ENCODE results near the gene MLLT10. TPM values are rescaled to one million over a fixed set of nuclear protein-coding genes. Genes with fewer than 3 reads are reported as not detected.

MLLT10 gene
- total and polyA plus RNA-seq, 2 donors (not counting 3 experiments of a cell fraction or from before 2014, with no cell fraction given): 35.4 to 54.0 TPM

- Histone ChIP-seq H3K9ac (replicated peaks; ENCODE audit: extremely low read depth, insufficient read depth, low read length) (no peak overlapping the region), H3K36me3 (ENCODE audit: control insufficient read depth in 2 of 2, extremely low read depth in 1 of 2, insufficient read depth in 2 of 2, low read length in 2 of 2) (no peaks in the 10 kb centered on the region), H3K9me1 (replicated peaks; ENCODE audit: control insufficient read depth, extremely low read depth, insufficient read depth, low read length) (no peaks in the 10 kb centered on the region), H3K4me2 (ENCODE audit: insufficient read depth, low read length) (no peak overlapping the region), H2AFZ (ENCODE audit: low read depth, low read length) (no peak overlapping the region), H3K27ac (ENCODE audit: insufficient read depth, low read depth, low read length) (no peak overlapping the region), H3K4me1 (ENCODE audit: control insufficient read depth, extremely low read depth, insufficient read depth, low read length) (no peaks in the 10 kb centered on the region), H4K20me1 (replicated peaks; ENCODE audit: control insufficient read depth, extremely low read depth, insufficient read depth, low read length) (no peaks in the 10 kb centered on the region), H3K79me2 (ENCODE audit: control insufficient read depth, insufficient read depth, low read length) (no peaks in the 10 kb centered on the region), H3K9me3 (replicated peaks; ENCODE audit: control insufficient read depth, insufficient read depth, low read length) (no peaks in the 10 kb centered on the region), H3K4me3 (replicated peaks in 1 of 3; ENCODE audit: insufficient read depth in 1 of 3, low read depth in 1 of 3, low read length in 3 of 3) (no peak overlapping the region), H3K27me3 (ENCODE audit: control insufficient read depth in 2 of 2, insufficient read depth in 2 of 2, low read length in 2 of 2) (no peaks in the 10 kb centered on the region)
- ChIA-PET CTCF (interaction anchor here (1.4 kb wide), 1 partner anchor 8 kb away, joined by 3 read pairs; no protein-coding TSS in a partner anchor), POLR2A (no interaction called here)
- TF ChIP-seq GATA2 (IDR thresholded peaks at IDR 0.05; ENCODE audit: insufficient read depth, insufficient read length, low read depth, low read length): no peak
- no peak for TF ChIP-seq POLR2A (IDR thresholded peaks at IDR 0.05; ENCODE audit: low read depth, low read length)
- TF ChIP-seq POLR2AphosphoS5 (IDR thresholded peaks at IDR 0.05; ENCODE audit: insufficient read depth, low read depth, low read length): no peak
- TF ChIP-seq FOS (IDR thresholded peaks at IDR 0.05; ENCODE audit: borderline replicate concordance, insufficient read depth, low read length): no peak
- TF ChIP-seq CTCF (IDR thresholded peaks at IDR 0.05; ENCODE audit: extremely low read depth in 1 of 2, insufficient read depth in 1 of 2, low read depth in 1 of 2, low read length in 2 of 2): no peak
- TF ChIP-seq MAX (IDR thresholded peaks at IDR 0.05; ENCODE audit: insufficient read depth, insufficient read length): no peak
- no peak for TF ChIP-seq JUN (IDR thresholded peaks at IDR 0.05; ENCODE audit: borderline replicate concordance, insufficient read depth, insufficient read length, low read depth)
- TF ChIP-seq EZH2 (IDR thresholded peaks at IDR 0.05; ENCODE audit: borderline replicate concordance, low read depth, low read length, severe bottlenecking): no peak
- no peak for TF ChIP-seq MYC (IDR thresholded peaks at IDR 0.05; ENCODE audit: low read depth, low read length)
- FAIRE-seq (no peak), DNase-seq (ENCODE audit: low read depth, low spot score) (peak; percentile 26)
- BruUV-seq (replicated peaks): no TSS peak
- intact Hi-C loops (cut with micrococcal nuclease): no loop called here
- dilution Hi-C loops (cut with MboI; ENCODE audit: extremely low pct_ligation_motif_present, low sequenced_read_pairs): no loop called here
Measured at GRCh38 chr10:21488246-21488956, 45.6 kb upstream of the MLLT10 start.

Measured in endothelial cell of umbilical vein (primary cell).